Measurements from ENCODE around the gene DOCK10. TPM values are rescaled to one million over a fixed set of nuclear protein-coding genes. Genes with fewer than 3 reads are reported as not detected.
A peak's percentile ranks its signal among the peaks of the same experiment; 100 is the strongest.

DOCK10 gene
- total RNA-seq, 4 donors from 2014 or later = 16.7 to 37.2 (median 20.8) TPM

GRCh38 chr2:225008179-225008856, 34.0 kb downstream of the DOCK10 start:
- no peak for DNase-seq (ENCODE audit: low spot score in 2 of 2)
- H3K27me3 ChIP-seq = no peaks in the 10 kb centered on the region
- H3K9me3 ChIP-seq = no peaks in the 10 kb centered on the region
- 75 to 77% methylated on average over 3 of the region's 3 CpGs for WGBS, 2 donors
- H3K36me3 ChIP-seq = no peaks in the 10 kb centered on the region
- H3K4me1 ChIP-seq = no peaks in the 10 kb centered on the region
- no peak overlapping the region for H3K4me3 ChIP-seq
- H3K27ac ChIP-seq = no peak overlapping the region
- TF ChIP-seq POLR2A (IDR thresholded peaks at IDR 0.05) (no peak), EP300 (IDR thresholded peaks at IDR 0.05) (no peak), CTCF (IDR thresholded peaks at IDR 0.05) (no peak)

GRCh38 chr2:225006730-225007129, 35.5 kb downstream of the DOCK10 start:
- WGBS, 2 donors = 72 to 89% methylated on average over 2 of the region's 2 CpGs
- Histone ChIP-seq H3K27me3 (no peaks in the 10 kb centered on the region), H3K27ac (no peak overlapping the region), H3K4me1 (peaks cover 0 to 4% (median 1%) of the 10 kb centered on the region in 4 donors), H3K36me3 (no peaks in the 10 kb centered on the region), H3K4me3 (no peak overlapping the region), H3K9me3 (no peaks in the 10 kb centered on the region)
- no peak for DNase-seq (ENCODE audit: low spot score in 2 of 2)
- no peak for TF ChIP-seq POLR2A (IDR thresholded peaks at IDR 0.05)
- TF ChIP-seq CTCF (IDR thresholded peaks at IDR 0.05) = no peak
- TF ChIP-seq EP300 (IDR thresholded peaks at IDR 0.05) = no peak

GRCh38 chr2:225004597-225004996, 37.7 kb downstream of the DOCK10 start:
- Histone ChIP-seq H3K4me1 (peaks cover 0 to 4% (median 2%) of the 10 kb centered on the region in 4 donors), H3K4me3 (no peak overlapping the region), H3K27me3 (no peaks in the 10 kb centered on the region), H3K27ac (no peak overlapping the region), H3K9me3 (no peaks in the 10 kb centered on the region), H3K36me3 (no peaks in the 10 kb centered on the region)
- 53 to 64% methylated on average over 2 of the region's 2 CpGs for WGBS, 2 donors
- DNase-seq (ENCODE audit: low spot score in 2 of 2) = no peak
- TF ChIP-seq CTCF (IDR thresholded peaks at IDR 0.05) = no peak
- TF ChIP-seq POLR2A (IDR thresholded peaks at IDR 0.05) = no peak

- WGBS, 2 donors = 85 to 86% methylated on average over 5 of the region's 5 CpGs
- Histone ChIP-seq H3K4me1 (peaks cover 0 to 4% (median 2%) of the 10 kb centered on the region in 4 donors), H3K27me3 (no peaks in the 10 kb centered on the region), H3K4me3 (no peak overlapping the region), H3K9me3 (no peaks in the 10 kb centered on the region), H3K36me3 (no peaks in the 10 kb centered on the region), H3K27ac (no peak overlapping the region)
- no peak for DNase-seq (ENCODE audit: low spot score in 2 of 2)
- no peak for TF ChIP-seq CTCF (IDR thresholded peaks at IDR 0.05)
- TF ChIP-seq POLR2A (IDR thresholded peaks at IDR 0.05) = no peak
- no peak for TF ChIP-seq EP300 (IDR thresholded peaks at IDR 0.05)
Observed at GRCh38 chr2:225002656-225003045, 39.6 kb downstream of the DOCK10 start.

- Histone ChIP-seq H3K4me1 (peaks cover 0 to 4% (median 2%) of the 10 kb centered on the region in 4 donors), H3K27ac (peak overlapping the region in 1 of 4 donors; percentile 2), H3K27me3 (no peaks in the 10 kb centered on the region), H3K9me3 (no peaks in the 10 kb centered on the region), H3K4me3 (no peak overlapping the region), H3K36me3 (no peaks in the 10 kb centered on the region)
- no peak for TF ChIP-seq POLR2A (IDR thresholded peaks at IDR 0.05)
- TF ChIP-seq CTCF (IDR thresholded peaks at IDR 0.05) = peak; percentile 66 to 82 (median 72)
- peak in 1 of 2 donors; percentile 12 for TF ChIP-seq EP300 (IDR thresholded peaks at IDR 0.05)
- DNase-seq (ENCODE audit: low spot score in 2 of 2) = peak; percentile 18 to 78
- 49 to 53% methylated on average over 6 of the region's 6 CpGs for WGBS, 2 donors
Observed at GRCh38 chr2:225002039-225002655, 40.1 kb downstream of the DOCK10 start.
